Activated T-helper 2 cell treated with anti-CD3 and anti-CD28 coated beads, Interferon-gamma antibody, Interleukin-2, Interleukin-4, amounts not matched to agents 10 μg/mL and 5 μg/mL and 100 μg/mL, durations not matched to agents 14 hours and 24 hours and 36 hours (primary cell): ENCODE results near the gene RIMBP2. TPM values are rescaled to one million over a fixed set of nuclear protein-coding genes. Genes with fewer than 3 reads are reported as not detected.

Experiments
- DNase-seq: peaks from one replicate; pipeline ENCODE4 v3.0.0; 2021; ENCODE audit warnings: low spot score
- H3K27ac Mint-ChIP-seq: one replicate; pipeline ENCODE4 v1.8.0; 2021; ENCODE audit warnings: mixed read lengths
- H3K27me3 Mint-ChIP-seq: one replicate; pipeline ENCODE4 v1.8.0; 2021; ENCODE audit warnings: low read depth, mixed read lengths
- H3K36me3 Mint-ChIP-seq: one replicate; pipeline ENCODE4 v1.8.0; 2021; ENCODE audit warnings: low read depth, mixed read lengths
- H3K4me1 Mint-ChIP-seq: one replicate; pipeline ENCODE4 v1.8.0; 2021; ENCODE audit warnings: low read depth, mixed read lengths
- H3K4me3 Mint-ChIP-seq: one replicate; pipeline ENCODE4 v1.8.0; 2021; ENCODE audit warnings: low read depth, mild to moderate bottlenecking, moderate library complexity, mixed read lengths
- H3K9me3 Mint-ChIP-seq: one replicate; pipeline ENCODE4 v1.8.0; 2021; ENCODE audit warnings: mixed read lengths
- intact Hi-C: fragments of 100-400 bp; cut with micrococcal nuclease; formaldehyde crosslinking; loops from one replicate; pipeline ENCODE4 v1.15.1; 2023
- total RNA-seq: library from RNA; stranded (reverse); gene quantifications from 2 replicates; pipeline ENCODE4 v1.2.3, GENCODE V29; 2022

RIMBP2 gene
- total RNA-seq, 1 donor from 2014 or later = not detected

DNA sequence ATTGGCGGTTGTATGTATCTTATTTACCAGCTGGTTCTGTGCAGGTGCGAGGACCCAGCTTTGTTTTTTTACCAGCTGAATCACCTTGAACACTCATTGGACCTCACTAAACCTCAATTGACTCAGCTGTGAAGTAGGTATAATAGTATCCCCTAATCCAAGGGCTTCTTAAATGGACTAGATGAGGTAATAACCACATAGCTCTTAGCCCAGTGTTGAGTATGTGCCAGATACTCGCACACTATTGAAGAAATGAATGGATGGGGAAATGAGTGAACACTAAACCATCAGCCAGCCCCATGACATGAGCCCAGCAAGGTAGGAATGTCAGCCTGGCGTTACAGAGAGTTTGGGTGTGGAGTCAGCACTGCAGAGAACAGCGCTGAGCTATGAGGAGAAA, 79.7 kb downstream of the RIMBP2 start:
- Mint-ChIP-seq H3K27me3 (no peaks in the 10 kb centered on the region), H3K36me3 (no peaks in the 10 kb centered on the region), H3K27ac (no peak overlapping the region)

DNA sequence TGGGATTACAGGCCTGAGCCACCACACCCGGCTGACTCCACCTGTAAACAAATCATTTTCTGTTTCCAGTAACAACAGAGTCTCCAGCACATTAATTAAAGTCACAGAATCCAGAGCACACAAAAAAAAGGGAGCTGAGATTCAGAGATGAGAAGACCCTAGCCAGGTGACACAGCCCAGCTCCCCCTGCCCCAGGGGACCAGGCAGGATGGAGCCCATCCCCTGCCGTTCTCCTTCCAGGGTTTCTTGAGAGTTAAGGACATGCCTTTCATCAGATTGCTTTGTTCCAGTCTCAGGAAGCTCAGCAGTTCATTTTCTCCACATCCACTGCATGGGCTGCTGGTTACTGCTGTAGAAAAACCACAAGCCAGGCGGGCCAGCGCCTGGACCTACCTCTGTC, 81.2 kb downstream of the RIMBP2 start:
- intact Hi-C loops = no loop called here
- no peak for DNase-seq
- no peak overlapping the region for H3K27ac Mint-ChIP-seq
- H3K4me3 Mint-ChIP-seq = no peak overlapping the region
- no peaks in the 10 kb centered on the region for H3K36me3 Mint-ChIP-seq
- H3K4me1 Mint-ChIP-seq = no peaks in the 10 kb centered on the region
- no peaks in the 10 kb centered on the region for H3K27me3 Mint-ChIP-seq
- H3K9me3 Mint-ChIP-seq = no peaks in the 10 kb centered on the region

More for the DNA sequence above, 79.7 kb downstream of the RIMBP2 start:
- H3K4me3 Mint-ChIP-seq = no peak overlapping the region
- DNase-seq = no peak
- intact Hi-C loops = no loop called here
- H3K9me3 Mint-ChIP-seq = no peaks in the 10 kb centered on the region
- no peaks in the 10 kb centered on the region for H3K4me1 Mint-ChIP-seq

- Mint-ChIP-seq H3K4me1 (no peaks in the 10 kb centered on the region), H3K4me3 (no peak overlapping the region), H3K27ac (no peak overlapping the region), H3K9me3 (no peaks in the 10 kb centered on the region), H3K36me3 (no peaks in the 10 kb centered on the region), H3K27me3 (no peaks in the 10 kb centered on the region)
- no peak for DNase-seq
- intact Hi-C loops = no loop called here
These were observed 82.3 kb downstream of the RIMBP2 start for GRCh38 chr12:130633771-130634170.

DNA sequence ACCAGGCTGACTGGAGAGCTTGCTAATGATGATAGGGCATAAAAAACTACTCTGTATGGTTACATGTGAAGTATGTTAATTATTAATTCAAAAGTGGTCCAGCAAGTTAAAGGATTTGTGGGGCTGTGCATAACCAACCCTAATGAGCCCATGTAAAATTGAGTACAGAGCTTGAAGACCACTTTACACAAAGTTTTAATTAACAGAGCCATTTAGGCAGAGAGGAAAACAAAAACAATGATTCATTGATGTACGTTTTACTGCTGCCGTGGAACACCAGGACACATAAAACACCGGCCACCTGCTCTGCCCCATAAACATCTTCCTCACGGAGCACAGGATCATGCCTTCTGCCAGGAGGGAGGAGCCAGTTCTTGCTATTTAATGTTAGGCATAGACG, 83.5 kb downstream of the RIMBP2 start:
- Mint-ChIP-seq H3K36me3 (no peaks in the 10 kb centered on the region), H3K4me3 (no peak overlapping the region), H3K9me3 (no peaks in the 10 kb centered on the region), H3K27ac (no peak overlapping the region), H3K27me3 (no peaks in the 10 kb centered on the region), H3K4me1 (no peaks in the 10 kb centered on the region)
- intact Hi-C loops = no loop called here
- DNase-seq = no peak

DNA sequence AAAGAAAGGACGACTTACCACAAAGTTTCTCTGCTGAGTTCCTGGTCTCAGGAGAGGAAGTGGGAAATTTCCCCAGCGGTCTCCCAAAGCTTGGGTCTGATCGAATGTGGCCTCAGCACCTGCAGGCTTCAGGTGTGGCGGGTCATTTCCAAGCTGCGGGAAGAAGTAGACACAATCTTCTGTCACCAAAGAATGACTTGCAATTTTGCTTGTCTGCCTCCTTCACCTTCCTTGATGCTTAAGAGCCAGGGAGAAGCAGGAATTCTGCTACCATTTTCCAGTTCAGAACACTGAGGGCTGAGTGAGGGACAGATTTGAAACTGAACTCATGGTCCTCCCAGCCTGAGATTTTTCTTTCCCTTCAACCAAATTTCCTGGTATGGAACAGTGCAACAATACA, 87.8 kb downstream of the RIMBP2 start:
- DNase-seq = no peak
- Mint-ChIP-seq H3K36me3 (no peaks in the 10 kb centered on the region), H3K27ac (no peak overlapping the region), H3K9me3 (no peaks in the 10 kb centered on the region), H3K4me1 (no peaks in the 10 kb centered on the region), H3K27me3 (no peaks in the 10 kb centered on the region), H3K4me3 (no peak overlapping the region)
- intact Hi-C loops = no loop called here

GRCh38 chr12:130627175-130627574, 88.9 kb downstream of the RIMBP2 start:
- H3K27ac Mint-ChIP-seq = no peak overlapping the region
- intact Hi-C loops = no loop called here
- no peaks in the 10 kb centered on the region for H3K36me3 Mint-ChIP-seq
- no peak for DNase-seq
- H3K27me3 Mint-ChIP-seq = no peaks in the 10 kb centered on the region
- H3K4me3 Mint-ChIP-seq = no peak overlapping the region
- no peaks in the 10 kb centered on the region for H3K4me1 Mint-ChIP-seq
- H3K9me3 Mint-ChIP-seq = no peaks in the 10 kb centered on the region

GRCh38 chr12:130626601-130627000, 89.5 kb downstream of the RIMBP2 start:
- intact Hi-C loops = no loop called here
- no peaks in the 10 kb centered on the region for H3K27me3 Mint-ChIP-seq
- no peaks in the 10 kb centered on the region for H3K36me3 Mint-ChIP-seq
- H3K27ac Mint-ChIP-seq = no peak overlapping the region
- no peak overlapping the region for H3K4me3 Mint-ChIP-seq
- no peaks in the 10 kb centered on the region for H3K9me3 Mint-ChIP-seq
- DNase-seq = no peak
- H3K4me1 Mint-ChIP-seq = no peaks in the 10 kb centered on the region

DNA sequence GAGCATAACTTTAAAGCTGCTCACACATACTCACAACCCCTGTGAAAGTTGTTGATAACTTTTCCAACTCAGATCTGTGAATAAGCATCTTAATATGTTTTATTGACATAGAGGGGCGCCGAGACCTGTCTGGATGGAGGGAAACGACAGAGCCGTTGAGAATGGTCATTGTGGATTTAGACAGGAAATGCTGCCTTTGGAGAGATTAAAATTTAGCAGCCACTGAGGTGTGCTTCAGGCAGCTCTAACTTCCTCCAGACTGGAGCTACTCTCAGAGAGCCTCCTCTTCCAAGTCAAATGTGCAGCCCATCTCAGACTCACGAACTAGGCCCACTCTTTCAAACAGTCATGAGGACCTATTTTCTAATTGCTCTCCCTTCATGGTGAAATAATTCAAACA, 90.9 kb downstream of the RIMBP2 start:
- H3K4me1 Mint-ChIP-seq = no peaks in the 10 kb centered on the region
- intact Hi-C loops = no loop called here
- H3K36me3 Mint-ChIP-seq = no peaks in the 10 kb centered on the region

DNA sequence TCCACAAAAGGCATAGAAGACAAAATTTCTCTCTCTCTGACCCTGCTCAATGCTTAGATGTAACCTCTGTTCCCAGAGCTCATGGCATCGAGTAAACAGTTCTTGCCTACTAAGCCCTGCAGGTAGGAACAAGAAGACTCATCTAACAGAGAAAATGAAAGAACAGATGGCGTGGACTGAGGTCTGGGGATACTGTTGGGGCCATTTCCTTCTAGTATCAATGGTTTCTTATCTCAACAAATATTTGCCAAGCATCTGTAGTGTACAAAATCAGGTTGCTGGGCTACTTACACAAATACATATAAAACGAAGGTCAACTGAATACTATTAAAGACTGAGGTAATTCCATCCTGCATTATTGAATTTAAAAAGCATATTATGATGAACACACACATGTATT, 93.3 kb downstream of the RIMBP2 start:
- Mint-ChIP-seq H3K9me3 (no peaks in the 10 kb centered on the region), H3K27ac (no peak overlapping the region), H3K36me3 (no peaks in the 10 kb centered on the region), H3K27me3 (no peaks in the 10 kb centered on the region), H3K4me1 (no peaks in the 10 kb centered on the region), H3K4me3 (no peak overlapping the region)
- intact Hi-C loops = no loop called here
- DNase-seq = no peak

More for the DNA sequence above, 90.9 kb downstream of the RIMBP2 start:
- H3K9me3 Mint-ChIP-seq = no peaks in the 10 kb centered on the region
- no peak for DNase-seq
- no peaks in the 10 kb centered on the region for H3K27me3 Mint-ChIP-seq
- H3K4me3 Mint-ChIP-seq = no peak overlapping the region
- no peak overlapping the region for H3K27ac Mint-ChIP-seq

DNA sequence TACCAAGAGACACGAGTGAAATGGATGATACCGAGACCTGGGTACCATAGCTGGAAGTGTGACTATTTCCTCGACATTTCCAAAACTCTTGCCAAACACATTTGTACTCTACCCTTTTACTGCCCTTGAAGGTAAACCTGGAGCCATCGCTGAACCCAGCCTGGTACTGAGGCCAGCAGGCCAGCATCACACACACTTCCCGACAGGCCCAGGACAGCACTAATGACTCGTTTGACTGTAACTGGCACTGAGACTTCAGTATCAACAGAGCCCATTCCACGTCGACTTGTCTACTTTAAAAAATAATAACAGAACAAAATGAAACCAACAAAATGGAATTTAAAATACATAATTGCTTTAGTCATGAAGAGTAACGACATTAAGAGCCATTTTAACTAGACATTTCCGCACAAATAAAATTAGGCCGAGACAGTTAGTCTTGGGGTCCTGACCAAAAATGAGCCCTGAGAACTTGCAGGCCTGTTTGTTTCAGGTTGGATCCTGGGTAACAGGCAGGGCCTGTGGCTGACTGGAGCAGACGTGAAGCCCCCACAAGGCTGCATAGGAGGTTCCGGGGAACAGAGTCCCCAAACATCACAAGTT, 94.3 kb downstream of the RIMBP2 start:
- no peaks in the 10 kb centered on the region for H3K4me1 Mint-ChIP-seq
- intact Hi-C loops = no loop called here
- H3K27me3 Mint-ChIP-seq = no peaks in the 10 kb centered on the region
- no peak for DNase-seq
- H3K4me3 Mint-ChIP-seq = no peak overlapping the region
- no peaks in the 10 kb centered on the region for H3K36me3 Mint-ChIP-seq
- H3K27ac Mint-ChIP-seq = no peak overlapping the region
- H3K9me3 Mint-ChIP-seq = no peaks in the 10 kb centered on the region

- H3K4me3 Mint-ChIP-seq = no peak overlapping the region
- no peak for DNase-seq
These were observed 95.3 kb downstream of the RIMBP2 start for GRCh38 chr12:130620756-130621155.

GRCh38 chr12:130620281-130620680, 95.8 kb downstream of the RIMBP2 start:
- H3K4me3 Mint-ChIP-seq = no peak overlapping the region
- DNase-seq = no peak
- intact Hi-C loops = no loop called here
- no peaks in the 10 kb centered on the region for H3K36me3 Mint-ChIP-seq
- H3K27me3 Mint-ChIP-seq = no peaks in the 10 kb centered on the region
- no peaks in the 10 kb centered on the region for H3K9me3 Mint-ChIP-seq
- H3K4me1 Mint-ChIP-seq = no peaks in the 10 kb centered on the region
- no peak overlapping the region for H3K27ac Mint-ChIP-seq

More at GRCh38 chr12:130620756-130621155, 95.3 kb downstream of the RIMBP2 start:
- H3K27me3 Mint-ChIP-seq = no peaks in the 10 kb centered on the region
- no peaks in the 10 kb centered on the region for H3K4me1 Mint-ChIP-seq
- H3K27ac Mint-ChIP-seq = no peak overlapping the region
- intact Hi-C loops = no loop called here
- H3K9me3 Mint-ChIP-seq = no peaks in the 10 kb centered on the region
- no peaks in the 10 kb centered on the region for H3K36me3 Mint-ChIP-seq

DNA sequence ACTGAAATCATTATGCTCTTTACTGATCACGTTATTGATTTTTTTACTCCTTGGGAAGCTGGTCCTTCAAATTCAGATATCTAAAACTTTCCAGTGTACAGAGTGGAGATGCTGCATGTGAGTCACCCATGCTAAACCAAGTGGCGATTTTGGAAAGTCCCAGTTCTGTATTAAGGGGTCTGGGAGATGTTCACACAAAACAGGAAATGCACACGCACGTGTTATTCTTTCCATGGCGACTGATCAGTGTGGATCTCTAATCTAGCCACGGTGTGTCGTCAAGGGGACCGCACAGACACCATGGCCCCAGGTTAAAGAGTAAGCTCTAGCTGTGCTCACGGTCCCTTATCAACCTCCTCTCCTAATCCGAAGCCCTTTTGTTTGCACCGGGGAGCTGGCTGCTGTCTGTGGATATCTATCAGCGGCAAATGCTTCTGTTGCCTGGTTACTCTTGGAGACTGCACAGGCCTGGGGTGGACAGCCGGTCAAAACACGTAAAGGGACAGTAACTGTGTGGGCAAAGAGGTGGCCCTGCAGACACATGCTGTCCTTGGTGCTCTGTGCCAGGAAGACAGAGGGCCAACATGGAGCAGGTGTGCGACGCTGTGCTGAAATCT, 96.6 kb downstream of the RIMBP2 start:
- intact Hi-C loops = no loop called here
- no peak for DNase-seq
- H3K36me3 Mint-ChIP-seq = no peaks in the 10 kb centered on the region
- no peaks in the 10 kb centered on the region for H3K27me3 Mint-ChIP-seq
- no peak overlapping the region for H3K27ac Mint-ChIP-seq
- H3K4me3 Mint-ChIP-seq = no peak overlapping the region
- H3K9me3 Mint-ChIP-seq = no peaks in the 10 kb centered on the region
- no peaks in the 10 kb centered on the region for H3K4me1 Mint-ChIP-seq

DNA sequence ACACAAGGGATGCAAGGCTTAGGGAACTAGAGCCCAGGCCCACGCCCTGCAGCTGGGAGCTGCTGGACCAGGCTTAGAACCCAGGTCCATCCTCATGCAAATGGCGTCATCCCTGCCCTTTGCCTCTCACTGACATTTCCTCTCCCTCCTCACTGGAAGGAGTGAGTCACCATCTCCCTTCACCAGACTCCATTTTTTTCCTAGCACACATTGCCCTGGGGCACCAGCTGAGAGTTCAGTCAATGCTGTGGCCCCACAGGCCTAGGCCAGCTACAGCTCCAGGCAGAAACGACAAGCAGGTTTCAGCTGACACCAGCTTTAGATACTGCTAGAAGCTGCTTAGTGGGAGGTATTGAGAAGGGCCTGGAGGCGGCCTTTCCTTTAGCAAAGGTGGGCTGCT, 98.9 kb downstream of the RIMBP2 start:
- Mint-ChIP-seq H3K9me3 (no peaks in the 10 kb centered on the region), H3K4me3 (no peak overlapping the region), H3K27ac (no peak overlapping the region), H3K27me3 (no peaks in the 10 kb centered on the region), H3K36me3 (no peaks in the 10 kb centered on the region), H3K4me1 (no peaks in the 10 kb centered on the region)
- DNase-seq = no peak
- intact Hi-C loops = no loop called here
